ENCODE data around the gene SLC34A1.

The SLC34A1 gene

DNA sequence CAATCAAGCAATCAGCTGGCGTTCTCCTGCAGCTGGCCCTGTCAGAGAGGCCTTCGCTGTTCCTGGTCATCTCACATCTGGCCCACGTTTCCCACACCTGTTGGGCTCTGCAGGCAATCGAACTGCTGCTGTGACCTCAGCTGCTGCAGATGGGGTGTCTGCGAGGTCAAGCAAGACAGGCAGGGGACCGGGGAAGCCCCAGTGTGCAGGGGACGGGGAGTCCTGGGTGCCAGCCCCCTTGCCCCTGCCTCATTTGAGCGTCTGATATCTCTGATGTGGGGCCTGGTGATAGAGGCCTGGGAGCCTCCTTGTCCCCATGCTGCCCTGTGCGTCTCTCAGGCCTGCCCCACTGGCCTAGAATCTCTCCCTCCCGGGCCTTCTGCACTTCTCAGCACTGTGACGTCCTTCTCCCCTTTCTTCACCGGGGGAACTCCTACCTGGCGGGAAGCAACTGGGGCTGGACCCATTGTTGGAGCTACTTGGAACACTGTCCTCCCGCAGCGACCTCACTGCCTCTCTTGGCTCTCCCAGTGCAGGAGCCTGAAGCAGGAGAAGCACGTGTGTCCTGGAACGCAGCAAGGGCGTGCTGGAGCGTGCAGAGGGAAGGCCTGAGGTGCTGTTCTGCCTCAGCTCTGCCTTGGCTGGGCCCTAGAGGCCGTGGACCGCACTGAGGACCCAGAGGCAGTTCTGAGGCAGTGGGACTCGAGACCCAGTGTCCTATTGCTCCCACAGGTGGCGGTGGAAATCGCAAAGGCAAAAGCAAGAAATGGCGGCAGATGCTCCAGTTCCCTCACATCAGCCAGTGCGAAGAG is 46.1 kb downstream of the SLC34A1 start:
- no peak overlapping the region for H3K4me3 ChIP-seq (ENCODE audit: low read depth, low read length)

GRCh38 chr5:177430972-177431316 is 46.7 kb downstream of the SLC34A1 start:
- H3K4me3 ChIP-seq (ENCODE audit: low read depth, low read length) = no peak overlapping the region

DNA sequence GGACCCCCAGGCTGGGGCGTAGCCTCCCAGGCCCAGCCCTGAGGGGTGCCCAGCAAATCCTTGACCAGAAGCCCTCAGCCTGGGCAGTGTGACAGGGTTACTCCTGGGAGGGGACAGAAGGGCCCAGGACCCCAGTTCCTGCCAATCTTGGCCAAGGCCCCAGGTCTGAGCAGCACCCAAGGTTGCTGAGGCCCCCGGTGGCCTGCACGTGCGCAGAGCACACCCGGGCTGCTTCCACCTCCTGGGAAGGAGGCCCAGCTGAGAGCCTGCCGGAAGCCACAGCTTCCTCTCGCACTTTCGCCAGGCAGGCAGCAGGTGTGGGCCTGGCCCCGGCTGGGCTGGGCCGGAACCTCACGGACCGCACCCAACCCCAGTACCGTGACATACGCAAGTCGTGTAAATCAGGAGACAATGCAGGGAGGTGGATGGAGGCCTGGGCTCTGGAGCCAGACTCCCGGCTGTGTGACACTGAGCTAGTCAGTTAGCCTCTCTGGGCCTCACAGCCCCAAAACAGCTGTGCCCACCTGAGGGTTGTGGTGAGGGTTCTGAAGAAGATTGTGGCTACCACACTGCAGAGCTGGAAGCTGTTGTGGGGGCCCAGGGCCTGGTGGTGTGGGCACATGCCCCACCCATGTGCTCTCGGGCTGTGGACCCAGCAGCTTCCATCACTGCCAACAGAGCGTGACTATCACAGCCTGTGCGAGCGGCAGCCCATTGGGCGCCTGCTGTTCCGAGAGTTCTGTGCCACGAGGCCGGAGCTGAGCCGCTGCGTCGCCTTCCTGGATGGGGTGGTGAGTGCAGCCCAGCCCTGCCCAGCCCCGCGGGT is 47.3 kb downstream of the SLC34A1 start:
- no peak overlapping the region for H3K4me3 ChIP-seq (ENCODE audit: low read depth, low read length)

GRCh38 chr5:177432143-177432838 is 48.1 kb downstream of the SLC34A1 start:
- H3K4me3 ChIP-seq (ENCODE audit: low read depth, low read length) = no peak overlapping the region

- no peak overlapping the region for H3K4me3 ChIP-seq (ENCODE audit: low read depth, low read length)
Observed at GRCh38 chr5:177432839-177433657, 48.8 kb downstream of the SLC34A1 start.

DNA sequence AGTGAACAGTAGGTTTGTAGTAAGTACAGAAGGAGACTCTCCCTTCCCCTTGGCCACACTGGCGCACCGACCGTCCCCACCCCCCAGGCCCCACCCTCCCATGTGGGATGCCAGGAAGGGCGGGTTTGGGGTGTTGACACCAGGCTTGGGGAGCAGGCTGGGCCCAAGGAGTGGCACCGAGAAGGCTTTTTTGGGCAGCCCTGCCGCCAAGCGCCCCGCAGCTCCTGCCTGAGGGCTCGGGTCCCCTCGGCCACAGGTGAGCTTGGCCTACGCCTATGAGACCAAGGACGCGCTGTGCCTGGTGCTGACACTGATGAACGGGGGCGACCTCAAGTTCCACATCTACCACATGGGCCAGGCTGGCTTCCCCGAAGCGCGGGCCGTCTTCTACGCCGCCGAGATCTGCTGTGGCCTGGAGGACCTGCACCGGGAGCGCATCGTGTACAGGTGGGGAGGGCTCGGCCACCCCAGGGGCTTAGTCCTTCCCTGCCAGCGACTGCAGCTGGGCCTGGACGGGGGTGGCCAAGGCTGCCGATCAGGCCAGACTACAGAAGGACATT is 49.5 kb downstream of the SLC34A1 start:
- H3K4me3 ChIP-seq (ENCODE audit: low read depth, low read length) = no peak overlapping the region

DNA sequence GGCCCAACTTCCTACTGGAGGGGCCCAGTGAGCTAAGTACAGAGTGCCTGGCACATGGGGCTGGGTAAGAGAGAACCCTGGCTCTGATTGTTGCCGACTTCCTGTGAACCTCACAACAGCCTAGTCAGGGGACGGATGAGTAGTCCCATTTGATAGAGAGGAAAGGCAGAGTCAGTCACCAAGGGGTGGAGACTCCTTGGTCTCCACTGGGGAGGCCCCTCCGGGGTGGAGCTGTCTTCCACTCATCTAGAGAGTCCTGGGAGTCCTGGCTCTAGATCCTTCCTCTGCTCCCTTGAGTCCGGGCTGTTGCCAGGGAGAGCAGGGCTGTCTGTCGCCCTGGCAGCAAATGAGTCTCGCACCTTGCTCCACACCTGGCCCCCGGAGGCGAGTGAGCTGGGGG is 50.2 kb downstream of the SLC34A1 start:
- H3K4me3 ChIP-seq (ENCODE audit: low read depth, low read length) = no peak overlapping the region

DNA sequence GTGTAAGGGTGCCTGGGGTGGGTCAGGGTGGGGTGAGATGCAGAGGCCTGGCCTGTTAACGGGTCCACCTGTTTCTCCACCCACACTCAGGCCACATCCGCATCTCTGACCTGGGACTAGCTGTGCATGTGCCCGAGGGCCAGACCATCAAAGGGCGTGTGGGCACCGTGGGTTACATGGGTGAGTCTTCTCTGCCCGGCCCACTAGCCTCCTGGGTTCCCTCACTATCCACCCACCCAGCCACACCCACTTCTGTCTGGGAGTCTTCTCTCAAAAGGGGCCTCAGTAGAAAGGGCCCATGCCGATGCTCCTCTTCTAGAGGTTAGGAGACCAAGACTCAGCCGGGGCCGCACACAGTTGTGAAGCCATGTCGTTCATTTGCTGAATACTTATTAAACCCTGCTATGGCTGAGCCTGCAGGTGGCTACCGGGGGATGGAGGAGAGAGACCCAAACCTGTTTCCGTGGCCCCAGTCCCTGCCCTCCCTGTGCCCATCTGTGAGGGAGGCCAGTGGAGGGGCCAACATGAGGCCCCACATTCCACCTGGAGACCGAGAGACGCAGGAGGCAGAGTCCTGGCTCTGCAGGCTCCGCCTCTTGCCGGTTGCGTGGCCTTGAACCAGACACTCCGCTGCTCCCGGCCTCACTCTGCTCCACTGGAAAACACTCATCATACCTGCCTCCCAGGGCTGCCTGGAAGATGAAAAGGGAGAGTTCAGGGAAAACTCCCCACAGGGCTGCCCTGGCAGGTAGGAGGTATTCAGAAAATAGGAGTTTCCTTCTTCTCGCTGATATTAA is 50.9 kb downstream of the SLC34A1 start:
- no peak overlapping the region for H3K4me3 ChIP-seq (ENCODE audit: low read depth, low read length)

DNA sequence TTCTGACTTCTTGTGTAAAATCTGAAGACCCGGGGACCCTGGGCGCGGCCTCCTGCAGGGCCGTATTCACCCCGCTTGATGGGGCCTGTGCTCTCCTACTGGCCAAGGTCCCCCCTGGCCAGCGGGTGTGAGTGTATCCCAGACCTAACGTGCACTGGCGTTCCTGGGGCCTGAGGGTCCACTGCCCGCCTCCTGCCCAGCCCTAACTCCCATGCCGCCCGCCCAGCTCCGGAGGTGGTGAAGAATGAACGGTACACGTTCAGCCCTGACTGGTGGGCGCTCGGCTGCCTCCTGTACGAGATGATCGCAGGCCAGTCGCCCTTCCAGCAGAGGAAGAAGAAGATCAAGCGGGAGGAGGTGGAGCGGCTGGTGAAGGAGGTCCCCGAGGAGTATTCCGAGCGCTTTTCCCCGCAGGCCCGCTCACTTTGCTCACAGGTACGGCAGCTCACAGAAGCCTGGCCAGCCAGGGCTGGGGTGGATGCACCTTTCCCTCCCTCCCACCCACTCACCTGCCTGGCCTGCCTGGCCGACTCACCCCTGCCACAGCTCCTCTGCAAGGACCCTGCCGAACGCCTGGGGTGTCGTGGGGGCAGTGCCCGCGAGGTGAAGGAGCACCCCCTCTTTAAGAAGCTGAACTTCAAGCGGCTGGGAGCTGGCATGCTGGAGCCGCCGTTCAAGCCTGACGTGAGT is 51.8 kb downstream of the SLC34A1 start:
- no peak overlapping the region for H3K4me3 ChIP-seq (ENCODE audit: low read depth, low read length)

DNA sequence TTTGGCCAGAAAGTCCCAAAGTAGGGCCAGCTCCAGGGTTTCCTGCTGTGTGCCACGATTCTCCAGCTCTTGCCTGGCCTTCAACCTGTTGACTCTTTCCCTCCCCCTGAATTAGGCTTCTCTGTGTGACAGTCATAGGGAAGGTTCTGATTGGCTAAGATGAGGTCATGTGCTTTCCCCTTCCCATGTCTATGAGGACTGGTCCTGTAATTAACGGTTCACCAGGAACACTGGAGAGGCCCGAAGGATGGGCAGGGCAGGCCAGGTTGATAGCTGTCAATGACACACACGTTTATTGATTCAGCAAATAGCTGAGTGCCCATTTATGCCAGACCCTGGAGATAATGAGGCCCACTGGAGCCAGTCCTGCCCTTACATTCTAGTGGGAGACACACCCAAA is 53.4 kb downstream of the SLC34A1 start:
- no peak overlapping the region for H3K4me3 ChIP-seq (ENCODE audit: low read depth, low read length)

- H3K4me3 ChIP-seq (ENCODE audit: low read depth, low read length) = no peak overlapping the region
Observed at GRCh38 chr5:177438468-177438867, 54.2 kb downstream of the SLC34A1 start.

DNA sequence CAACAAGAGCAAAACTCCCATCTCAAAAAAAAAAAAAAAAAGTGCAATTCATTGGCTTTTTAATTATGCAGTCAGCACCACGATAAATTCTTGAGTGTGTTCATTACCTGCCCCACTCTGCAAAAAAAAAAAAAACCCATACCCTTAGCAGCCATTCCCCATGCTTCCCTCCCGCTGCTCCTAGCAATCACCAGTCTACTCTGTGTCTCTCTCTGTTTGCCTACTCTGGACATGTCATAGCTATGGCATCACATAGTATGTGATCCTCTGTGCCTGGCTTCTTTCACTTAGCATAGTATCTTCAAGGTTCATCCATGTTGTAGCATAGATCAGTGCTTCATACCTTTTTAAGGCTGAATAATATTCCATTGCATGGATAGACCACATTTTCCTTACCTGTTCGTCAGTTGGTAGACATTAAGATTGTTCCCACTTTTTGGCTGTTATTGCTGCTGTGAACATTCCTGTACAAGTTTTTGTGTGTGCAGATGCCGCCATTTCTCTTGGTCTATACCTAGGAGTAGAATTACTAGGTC is 55.4 kb downstream of the SLC34A1 start:
- H3K4me3 ChIP-seq (ENCODE audit: low read depth, low read length) = no peak overlapping the region

DNA sequence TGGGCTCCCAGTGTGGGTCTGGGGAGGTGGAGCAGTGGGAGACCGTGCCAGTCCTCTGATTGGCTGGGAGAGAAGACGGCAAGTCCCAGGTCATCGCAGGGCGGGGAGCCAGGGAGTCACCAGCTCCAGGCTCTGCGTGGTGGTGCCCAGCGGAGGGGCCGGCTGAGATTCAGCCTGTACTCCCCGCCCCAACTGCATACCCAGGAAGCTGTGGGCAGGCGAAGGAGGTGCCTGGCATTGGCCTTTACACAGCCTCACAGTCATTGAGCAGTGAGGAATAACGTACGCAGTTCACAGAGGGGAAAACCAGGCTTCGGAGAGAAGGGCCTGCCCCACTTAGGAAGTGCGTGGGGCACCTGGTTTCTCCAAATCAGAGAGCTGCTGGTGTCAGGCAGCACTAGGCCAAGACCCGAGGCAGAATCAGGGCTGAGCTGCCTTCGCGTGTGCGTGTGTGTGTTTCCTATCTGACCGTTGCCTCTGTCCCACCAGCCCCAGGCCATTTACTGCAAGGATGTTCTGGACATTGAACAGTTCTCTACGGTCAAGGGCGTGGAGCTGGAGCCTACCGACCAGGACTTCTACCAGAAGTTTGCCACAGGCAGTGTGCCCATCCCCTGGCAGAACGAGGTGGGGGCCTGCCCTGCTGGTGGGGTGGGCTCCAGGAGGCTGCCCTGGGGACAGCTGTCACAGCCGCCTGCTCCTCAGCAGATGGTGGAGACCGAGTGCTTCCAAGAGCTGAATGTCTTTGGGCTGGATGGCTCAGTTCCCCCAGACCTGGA is 56.2 kb downstream of the SLC34A1 start:
- H3K4me3 ChIP-seq (ENCODE audit: low read depth, low read length) = no peak overlapping the region

- no peak overlapping the region for H3K4me3 ChIP-seq (ENCODE audit: low read depth, low read length)
Observed at GRCh38 chr5:177440990-177441780, 57.0 kb downstream of the SLC34A1 start.

GRCh38 chr5:177442066-177442826 is 58.0 kb downstream of the SLC34A1 start:
- no peak overlapping the region for H3K4me3 ChIP-seq (ENCODE audit: low read depth, low read length)

DNA sequence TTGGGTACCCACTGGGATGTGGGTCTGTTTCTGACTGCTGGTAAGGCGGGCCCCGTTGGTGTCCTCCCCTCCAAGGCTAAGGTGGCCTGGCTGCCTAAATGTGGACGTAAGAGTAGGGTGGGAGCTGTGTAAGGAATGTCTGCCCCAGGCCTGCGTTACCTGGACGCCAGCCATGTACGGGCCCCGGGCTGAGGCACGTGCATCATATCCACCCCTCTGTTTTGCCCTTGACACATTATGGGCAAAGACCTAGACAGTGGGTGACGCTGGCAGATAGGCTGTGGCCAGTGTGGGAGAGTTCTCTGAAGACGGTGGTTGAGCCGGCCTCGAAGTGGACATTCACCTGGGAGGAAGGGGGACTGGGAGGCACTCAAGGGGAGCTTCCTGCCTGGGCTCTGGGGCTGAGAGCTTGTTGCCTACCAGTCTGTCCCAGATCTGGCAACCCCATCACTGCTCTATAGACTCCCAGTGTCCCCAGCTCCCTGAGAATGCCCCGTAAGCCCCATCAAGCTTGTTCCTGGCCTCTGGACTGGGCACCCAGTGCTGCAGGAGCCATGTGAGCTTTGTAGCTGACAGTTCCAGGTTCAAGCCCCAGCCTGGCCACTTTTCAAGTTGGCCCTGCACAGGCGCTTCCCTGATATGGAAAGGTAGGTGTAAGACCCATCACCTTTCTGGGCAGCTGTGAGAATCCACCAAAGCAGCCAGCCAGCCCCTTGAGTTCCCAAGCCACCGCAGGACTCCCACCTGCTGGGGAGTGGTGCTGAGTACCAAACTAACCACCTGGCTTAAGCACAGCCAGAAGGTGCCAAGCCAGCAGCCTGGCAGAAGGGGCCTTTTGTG is 59.1 kb downstream of the SLC34A1 start:
- H3K4me3 ChIP-seq (ENCODE audit: low read depth, low read length) = no peak overlapping the region

Data from iPS-11a (cell line).